Measurements from ENCODE around the gene H6PD. TPM values are rescaled to one million over a fixed set of nuclear protein-coding genes. Genes with fewer than 3 reads are reported as not detected.
A peak's percentile ranks its signal among the peaks of the same experiment; 100 is the strongest.

Gene H6PD
- total RNA-seq, 1 donor from 2014 or later = 23.9 TPM

DNA sequence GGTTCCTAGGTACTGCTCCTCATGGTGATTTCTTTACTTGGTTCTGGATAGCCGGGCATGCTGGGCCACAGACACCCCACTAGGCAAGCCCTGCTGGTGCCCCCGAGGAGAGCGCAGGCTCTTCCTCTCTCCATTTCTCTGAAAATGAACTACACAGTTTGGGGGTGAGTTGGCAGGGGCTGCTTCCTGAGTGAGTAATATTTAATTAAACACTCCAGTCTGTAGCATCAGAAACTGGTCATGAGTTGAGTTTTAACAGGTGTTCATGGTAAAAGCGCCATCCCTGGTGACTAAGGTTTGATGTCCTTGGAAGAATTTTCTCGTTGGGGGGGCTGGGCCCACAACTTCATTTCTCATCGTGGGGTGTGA lies 59.8 kb downstream of the H6PD start:
- H3K27ac Mint-ChIP-seq (ENCODE audit: unreplicated experiment) = no peak overlapping the region
- TF ChIP-seq, protein P1, sequence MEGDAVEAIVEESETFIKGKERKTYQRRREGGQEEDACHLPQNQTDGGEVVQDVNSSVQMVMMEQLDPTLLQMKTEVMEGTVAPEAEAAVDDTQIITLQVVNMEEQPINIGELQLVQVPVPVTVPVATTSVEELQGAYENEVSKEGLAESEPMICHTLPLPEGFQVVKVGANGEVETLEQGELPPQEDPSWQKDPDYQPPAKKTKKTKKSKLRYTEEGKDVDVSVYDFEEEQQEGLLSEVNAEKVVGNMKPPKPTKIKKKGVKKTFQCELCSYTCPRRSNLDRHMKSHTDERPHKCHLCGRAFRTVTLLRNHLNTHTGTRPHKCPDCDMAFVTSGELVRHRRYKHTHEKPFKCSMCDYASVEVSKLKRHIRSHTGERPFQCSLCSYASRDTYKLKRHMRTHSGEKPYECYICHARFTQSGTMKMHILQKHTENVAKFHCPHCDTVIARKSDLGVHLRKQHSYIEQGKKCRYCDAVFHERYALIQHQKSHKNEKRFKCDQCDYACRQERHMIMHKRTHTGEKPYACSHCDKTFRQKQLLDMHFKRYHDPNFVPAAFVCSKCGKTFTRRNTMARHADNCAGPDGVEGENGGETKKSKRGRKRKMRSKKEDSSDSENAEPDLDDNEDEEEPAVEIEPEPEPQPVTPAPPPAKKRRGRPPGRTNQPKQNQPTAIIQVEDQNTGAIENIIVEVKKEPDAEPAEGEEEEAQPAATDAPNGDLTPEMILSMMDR (conservative IDR thresholded peaks at IDR 0.05) = no peak
- peaks cover 32% of the 10 kb centered on the region for H3K27me3 Mint-ChIP-seq (ENCODE audit: low read depth)
- H3K9me3 Mint-ChIP-seq = no peaks in the 10 kb centered on the region
- DNase-seq (ENCODE audit: low read depth, low spot score) = no peak
- no peaks in the 10 kb centered on the region for H3K36me3 Mint-ChIP-seq (ENCODE audit: low read depth)
- no peak overlapping the region for H3K4me3 Mint-ChIP-seq
- no peaks in the 10 kb centered on the region for H3K4me1 Mint-ChIP-seq

DNA sequence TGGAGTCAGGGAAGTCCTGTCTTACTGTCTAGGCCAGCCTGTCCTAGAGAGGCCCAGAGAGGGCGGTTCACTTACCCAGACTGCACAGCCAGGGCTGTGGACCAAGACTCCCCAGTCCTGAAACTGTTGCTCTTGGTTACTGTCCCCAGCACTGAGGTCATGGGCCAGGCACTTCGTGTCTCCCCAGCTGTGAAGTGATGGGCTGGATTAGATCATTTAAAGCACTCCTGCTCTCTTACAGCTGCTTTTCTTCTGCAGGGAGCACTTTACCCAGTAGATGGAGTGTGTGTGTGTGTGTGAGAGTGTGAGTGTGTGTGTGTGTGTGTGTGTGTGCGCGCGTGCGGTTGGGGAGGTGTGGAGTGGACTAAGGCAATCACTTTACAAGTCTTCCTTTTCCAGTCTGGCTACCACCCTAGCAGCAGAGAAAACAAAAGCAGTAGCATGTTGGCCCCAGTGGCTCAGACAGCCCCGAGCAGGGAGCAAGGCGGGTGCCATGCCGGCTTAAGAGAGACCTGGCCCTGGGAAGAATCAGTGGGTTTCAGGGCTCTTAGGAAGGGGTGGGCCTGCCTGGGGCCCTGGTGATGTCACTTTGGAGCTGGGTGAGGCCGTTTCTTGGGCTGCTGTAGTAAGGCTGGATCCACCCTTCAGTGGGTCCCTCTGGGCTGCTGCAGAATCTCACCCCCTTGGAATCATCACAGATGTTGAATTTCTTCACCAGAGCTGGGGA lies 60.5 kb downstream of the H6PD start:
- Mint-ChIP-seq H3K4me1 (no peaks in the 10 kb centered on the region), H3K36me3 (ENCODE audit: low read depth) (no peaks in the 10 kb centered on the region), H3K27me3 (ENCODE audit: low read depth) (peaks cover 31% of the 10 kb centered on the region), H3K9me3 (no peaks in the 10 kb centered on the region), H3K27ac (ENCODE audit: unreplicated experiment) (no peak overlapping the region), H3K4me3 (no peak overlapping the region)
- DNase-seq (ENCODE audit: low read depth, low spot score) = no peak
- TF ChIP-seq, protein P1 (conservative IDR thresholded peaks at IDR 0.05) = no peak

DNA sequence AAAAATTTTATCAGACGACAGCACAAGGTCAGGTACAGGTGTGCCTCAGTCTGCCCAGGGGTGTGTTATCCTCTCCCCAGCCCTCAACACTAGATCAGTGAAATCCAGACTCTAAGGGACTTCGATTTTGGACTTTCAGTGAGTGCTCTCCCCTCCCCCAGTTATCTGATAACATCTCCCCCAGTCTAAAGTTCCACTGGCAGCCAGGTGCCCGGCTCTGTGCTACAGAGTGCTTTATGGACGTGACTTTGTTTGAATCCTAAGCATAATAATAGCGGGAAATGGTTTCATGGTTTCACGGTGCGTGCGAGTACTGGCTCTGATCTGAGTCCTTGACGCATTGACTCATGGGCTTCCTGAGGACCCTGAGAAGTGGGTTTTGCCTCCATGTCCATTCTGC lies 61.3 kb downstream of the H6PD start:
- DNase-seq (ENCODE audit: low read depth, low spot score) = no peak
- no peaks in the 10 kb centered on the region for H3K9me3 Mint-ChIP-seq
- H3K4me1 Mint-ChIP-seq = no peaks in the 10 kb centered on the region
- no peaks in the 10 kb centered on the region for H3K36me3 Mint-ChIP-seq (ENCODE audit: low read depth)
- peak overlapping the region; percentile 70 for H3K4me3 Mint-ChIP-seq
- TF ChIP-seq, protein P1 (conservative IDR thresholded peaks at IDR 0.05) = no peak
- H3K27ac Mint-ChIP-seq (ENCODE audit: unreplicated experiment) = no peak overlapping the region
- peaks cover 25% of the 10 kb centered on the region for H3K27me3 Mint-ChIP-seq (ENCODE audit: low read depth)

DNA sequence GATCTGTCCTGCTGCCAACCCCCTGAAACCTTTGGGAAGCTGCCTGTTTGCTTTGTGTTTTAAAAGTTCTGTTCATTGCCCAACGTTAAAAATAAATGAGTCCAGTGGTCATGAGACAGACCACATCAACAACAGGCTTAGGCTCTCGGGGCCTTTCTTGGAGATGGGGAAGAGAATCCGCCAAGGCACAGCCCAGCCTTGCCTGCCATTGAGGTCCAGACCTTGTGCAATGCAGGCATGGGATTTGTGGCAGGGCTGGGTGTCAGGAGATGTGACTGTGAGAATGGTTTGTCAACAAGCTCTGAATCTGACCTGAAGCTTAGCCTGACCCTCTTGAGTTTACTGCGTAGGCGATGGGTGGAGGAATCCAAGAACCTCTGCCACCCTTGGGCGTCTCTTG lies 62.3 kb downstream of the H6PD start:
- Mint-ChIP-seq H3K9me3 (no peaks in the 10 kb centered on the region), H3K27me3 (ENCODE audit: low read depth) (peaks cover 18% of the 10 kb centered on the region), H3K4me1 (no peaks in the 10 kb centered on the region), H3K4me3 (no peak overlapping the region), H3K36me3 (ENCODE audit: low read depth) (no peaks in the 10 kb centered on the region), H3K27ac (ENCODE audit: unreplicated experiment) (no peak overlapping the region)
- no peak for DNase-seq (ENCODE audit: low read depth, low spot score)
- TF ChIP-seq, protein P1 (conservative IDR thresholded peaks at IDR 0.05) = no peak

DNA sequence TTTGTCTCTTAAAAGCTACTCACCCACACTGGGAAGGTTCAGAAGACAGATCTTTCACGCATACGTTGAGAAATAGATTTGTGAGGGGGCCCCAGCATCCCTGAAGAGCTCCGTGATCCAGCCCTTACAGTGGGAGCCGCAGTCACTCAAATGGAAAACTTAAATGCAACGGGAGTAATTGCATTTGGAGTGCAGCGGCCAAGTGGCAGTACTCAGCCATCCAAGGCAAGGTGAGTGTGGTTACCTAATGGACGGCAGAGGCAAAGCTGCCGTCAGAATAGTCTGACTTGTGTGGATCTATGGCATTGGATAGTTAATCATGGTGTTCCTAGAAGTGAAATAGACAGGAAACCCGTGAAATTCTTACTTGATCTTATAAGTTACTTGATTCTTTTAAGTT lies 63.3 kb downstream of the H6PD start:
- Mint-ChIP-seq H3K27me3 (ENCODE audit: low read depth) (peaks cover 14% of the 10 kb centered on the region), H3K27ac (ENCODE audit: unreplicated experiment) (no peak overlapping the region), H3K4me1 (peaks cover 1% of the 10 kb centered on the region)

More for the DNA sequence above, 63.3 kb downstream of the H6PD start:
- no peaks in the 10 kb centered on the region for H3K9me3 Mint-ChIP-seq
- no peaks in the 10 kb centered on the region for H3K36me3 Mint-ChIP-seq (ENCODE audit: low read depth)
- TF ChIP-seq, protein P1 (conservative IDR thresholded peaks at IDR 0.05) = no peak
- no peak for DNase-seq (ENCODE audit: low read depth, low spot score)
- no peak overlapping the region for H3K4me3 Mint-ChIP-seq
